Nucleus accumbens (tissue), 56 donors: ENCODE measurements around the gene ANKRD2.
"Not testable (repeated sequence)": the region's sequence is repeated elsewhere in the genome, so short reads cannot be mapped to it uniquely, and the experiment has no call there.

Experiments used
- DNase-seq, 56 donors: peaks; one replicate each; lab custom pipeline; 2025; lab: John Stamatoyannopoulos, UW

The ANKRD2 gene

DNA sequence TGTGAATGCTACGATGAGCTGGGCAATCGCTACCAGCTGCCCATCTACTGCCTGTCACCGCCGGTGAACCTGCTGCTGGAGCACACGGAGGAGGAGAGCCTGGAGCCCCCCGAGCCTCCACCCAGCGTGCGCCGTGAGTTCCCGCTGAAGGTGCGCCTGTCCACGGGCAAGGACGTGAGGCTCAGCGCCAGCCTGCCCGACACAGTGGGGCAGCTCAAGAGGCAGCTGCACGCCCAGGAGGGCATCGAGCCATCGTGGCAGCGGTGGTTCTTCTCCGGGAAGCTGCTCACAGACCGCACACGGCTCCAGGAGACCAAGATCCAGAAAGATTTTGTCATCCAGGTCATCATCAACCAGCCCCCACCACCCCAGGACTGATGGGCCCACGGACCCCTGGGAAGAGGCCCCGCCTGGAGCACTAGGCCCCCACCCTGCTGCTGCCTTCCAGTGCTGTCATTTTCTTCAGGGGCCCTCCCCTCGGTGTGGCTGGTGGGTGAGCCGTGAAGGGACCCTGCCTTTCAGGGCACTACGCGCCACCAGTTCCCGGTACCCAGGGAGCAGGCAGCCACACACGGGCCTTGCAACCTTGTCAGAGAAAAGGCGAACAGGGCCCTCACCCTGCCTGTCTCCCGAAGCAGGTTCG lies 2.3 kb upstream of the ANKRD2 start:
- no peak for DNase-seq

- DNase-seq, result peak in 2 of 56 donors; percentile 26 to 34
Observed at GRCh38 chr10:97570789-97571471, 1.6 kb upstream of the ANKRD2 start.

GRCh38 chr10:97571622-97572021 lies 957 bp upstream of the ANKRD2 start:
- DNase-seq, result peak in 18 of 56 donors; percentile 7 to 57 (median 32)

GRCh38 chr10:97573021-97573420 lies 442 bp downstream of the ANKRD2 start:
- no peak for DNase-seq

DNA sequence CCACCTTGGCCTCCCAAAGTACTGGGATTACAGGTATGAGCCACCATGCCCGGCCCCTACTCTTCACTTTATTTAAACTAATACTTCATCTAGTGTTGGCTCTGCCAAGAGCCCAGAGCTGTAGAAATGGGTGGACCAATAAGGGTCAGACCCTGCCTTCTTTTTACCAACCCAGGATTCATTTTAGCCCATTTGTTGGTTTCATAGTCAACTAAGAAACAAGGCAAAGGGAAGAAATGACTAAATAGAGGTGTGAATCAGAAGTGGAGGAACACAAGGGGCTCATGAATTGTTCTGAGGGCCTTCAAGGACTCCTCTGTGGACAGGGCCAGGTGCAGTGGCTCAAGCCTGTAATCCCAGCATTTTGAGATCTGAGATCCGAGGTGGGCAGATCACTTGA lies 1.1 kb downstream of the ANKRD2 start:
- DNase-seq, result no peak

DNA sequence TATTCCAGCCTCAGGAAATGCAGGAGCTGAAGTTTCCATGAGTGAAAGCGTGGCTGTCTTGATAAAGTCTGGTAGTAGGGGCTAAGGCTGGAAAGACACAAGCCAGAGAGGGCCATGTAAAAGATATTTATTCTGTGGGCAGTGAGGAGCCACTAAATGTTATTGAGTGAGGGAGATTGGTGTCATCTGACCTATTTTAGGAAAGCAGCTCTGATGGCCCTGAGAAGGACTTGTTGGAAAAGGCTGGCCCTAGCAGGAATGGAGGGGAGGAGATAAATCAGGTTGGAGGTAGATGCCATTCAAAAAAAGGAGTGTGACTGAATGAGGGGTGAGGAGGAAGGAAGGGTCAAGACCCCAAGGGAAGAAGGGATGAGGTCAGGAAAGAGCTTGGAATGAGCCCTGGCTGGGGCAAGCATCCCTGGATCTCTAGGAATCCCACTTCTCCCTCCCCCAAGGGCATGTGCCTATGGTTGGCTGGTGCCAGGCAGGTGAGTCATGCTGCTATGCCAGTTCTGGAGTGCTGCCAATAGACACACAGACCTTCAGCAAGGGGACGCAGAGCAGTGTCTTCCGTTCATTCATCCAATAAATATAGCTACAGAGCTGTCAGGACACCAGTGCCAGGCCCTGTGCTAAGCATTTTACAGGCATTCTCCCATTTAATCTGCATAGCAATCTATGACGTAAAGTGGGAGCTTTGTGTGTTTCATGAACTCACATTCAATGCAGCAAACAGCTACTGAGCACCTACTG lies 2.0 kb downstream of the ANKRD2 start:
- peak in 15 of 56 donors; percentile 5 to 60 (median 15) for DNase-seq

DNA sequence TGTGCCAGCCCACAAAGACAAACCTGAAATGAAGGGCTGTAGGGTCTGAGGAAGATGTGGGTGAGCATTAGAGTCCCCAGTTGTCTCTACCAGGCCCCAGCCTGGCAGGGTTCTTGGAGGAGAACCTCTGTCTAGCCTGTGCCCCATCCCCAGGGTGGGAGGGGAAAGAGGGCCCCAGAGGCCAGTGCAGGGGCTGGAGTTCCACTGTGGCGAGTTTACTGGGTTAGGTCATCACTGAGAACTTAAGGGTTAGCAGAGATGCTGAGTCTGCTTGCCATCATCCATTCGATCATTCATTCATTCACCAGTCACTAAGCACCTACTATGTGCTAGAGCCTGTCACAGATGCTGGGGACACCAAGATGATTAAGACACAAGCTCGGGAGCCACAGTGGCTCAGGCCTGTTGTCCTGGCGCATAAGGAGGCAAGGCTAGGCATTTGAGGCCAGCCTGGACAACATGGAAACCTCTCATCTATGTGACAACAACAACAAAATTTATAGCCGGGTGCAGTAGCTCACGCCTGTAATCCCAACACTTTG lies 2.6 kb downstream of the ANKRD2 start:
- DNase-seq, result no peak

- DNase-seq, result not testable (repeated sequence)
Observed at GRCh38 chr10:97576487-97576886, 3.9 kb downstream of the ANKRD2 start.

DNA sequence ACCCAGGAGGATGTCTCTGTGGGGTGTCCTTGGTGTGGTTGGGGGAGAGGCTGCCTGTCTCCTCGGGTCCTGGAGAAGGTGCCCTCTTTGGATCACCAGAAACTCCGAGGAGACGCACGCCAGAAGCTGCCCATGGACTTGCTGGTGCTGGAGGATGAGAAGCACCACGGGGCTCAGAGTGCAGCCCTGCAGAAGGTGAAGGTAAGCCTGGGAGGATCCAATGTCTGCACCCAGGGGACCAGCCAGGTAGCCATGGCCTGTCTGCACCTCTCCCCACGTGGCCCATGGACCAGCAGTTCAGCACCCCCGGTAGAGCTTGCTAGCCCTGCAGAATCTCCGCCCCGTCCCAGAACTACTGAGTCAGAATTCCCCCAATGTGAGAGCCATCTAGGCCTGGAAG lies 5.1 kb downstream of the ANKRD2 start:
- no peak for DNase-seq

GRCh38 chr10:97578171-97578844 lies 5.7 kb downstream of the ANKRD2 start:
- peak in 1 of 56 donors; percentile 36 for DNase-seq

- DNase-seq, result no peak
Observed at GRCh38 chr10:97580421-97581367, 8.1 kb downstream of the ANKRD2 start.

DNA sequence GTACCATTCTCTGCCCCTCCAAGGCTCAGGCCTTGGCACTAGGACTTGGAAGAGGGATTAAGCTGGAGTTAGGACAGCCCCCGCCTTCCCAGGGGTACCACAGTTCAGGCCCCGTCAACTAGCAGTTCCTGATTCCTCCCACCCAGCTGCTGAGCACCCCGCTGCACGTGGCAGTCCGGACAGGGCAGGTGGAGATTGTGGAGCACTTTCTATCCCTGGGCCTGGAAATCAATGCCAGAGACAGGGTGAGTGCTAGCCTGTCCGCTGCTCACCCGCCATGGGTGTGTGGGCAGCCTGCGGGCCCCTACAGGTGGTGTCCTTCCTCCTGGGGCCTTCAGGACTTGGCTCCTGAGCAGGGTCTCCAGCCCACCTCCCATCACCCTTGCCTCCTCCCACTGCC lies 9.6 kb downstream of the ANKRD2 start:
- no peak for DNase-seq

DNA sequence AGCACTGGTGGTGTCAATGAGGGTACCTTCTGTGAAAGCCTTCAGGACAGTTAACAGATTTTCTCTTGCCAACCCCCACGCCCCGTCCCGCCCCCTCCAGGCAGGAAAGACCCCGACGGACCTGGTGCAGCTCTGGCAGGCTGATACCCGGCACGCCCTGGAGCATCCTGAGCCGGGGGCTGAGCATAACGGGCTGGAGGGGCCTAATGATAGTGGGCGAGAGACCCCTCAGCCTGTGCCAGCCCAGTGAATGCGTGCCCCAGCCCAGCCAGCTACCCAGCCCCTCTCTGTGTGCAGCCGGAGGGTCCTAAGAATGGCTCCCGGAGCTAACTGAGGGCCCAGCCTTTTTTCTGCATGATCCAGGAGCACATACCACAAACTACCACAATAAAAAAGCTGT lies 10.9 kb downstream of the ANKRD2 start:
- DNase-seq, result no peak

DNA sequence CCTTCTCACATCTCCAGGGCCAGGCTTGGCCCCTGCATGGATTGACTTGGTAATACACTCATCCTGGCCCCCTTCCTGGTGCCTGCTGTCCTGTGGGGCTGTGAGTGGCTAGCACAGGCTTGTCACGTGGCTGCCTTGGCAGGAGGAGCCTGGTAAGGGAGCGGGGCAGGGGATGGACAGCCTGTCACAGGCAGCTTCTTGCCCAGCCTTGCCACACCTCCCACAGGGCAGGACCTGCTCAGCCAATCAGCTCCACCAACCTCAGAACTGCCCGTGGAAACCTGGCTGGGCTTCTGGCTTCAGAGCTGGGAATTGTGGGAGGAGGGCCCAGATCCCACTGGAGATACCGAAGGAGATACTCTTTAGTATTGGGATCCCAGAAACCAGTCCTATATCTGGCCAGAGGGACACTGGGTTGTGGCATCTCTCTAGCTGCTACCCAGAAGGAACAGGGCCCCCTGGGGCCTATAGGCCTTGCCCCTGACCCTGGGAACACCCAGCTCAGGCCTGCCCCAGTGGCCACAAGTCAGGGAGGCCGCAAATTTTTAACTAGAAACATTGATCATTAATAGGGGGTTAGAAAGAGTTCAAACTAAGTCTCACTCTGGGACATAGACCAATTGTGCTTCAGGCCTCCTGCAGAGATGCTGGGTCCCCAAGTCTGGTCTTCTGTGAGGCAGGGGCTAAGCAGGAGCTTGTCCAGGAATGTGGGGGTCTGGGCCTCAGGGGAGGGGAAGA lies 11.7 kb downstream of the ANKRD2 start, which contains the start of gene HOGA1:
TSS of gene HOGA1 (plus strand) at position 330 of the 738 bp plus-strand sequence. CDS start at position 645, 315 bp downstream.
- DNase-seq, result peak in 55 of 56 donors; percentile 30 to 99 (median 82)

GRCh38 chr10:97584798-97585438 lies 12.3 kb downstream of the ANKRD2 start:
- DNase-seq, result no peak

DNA sequence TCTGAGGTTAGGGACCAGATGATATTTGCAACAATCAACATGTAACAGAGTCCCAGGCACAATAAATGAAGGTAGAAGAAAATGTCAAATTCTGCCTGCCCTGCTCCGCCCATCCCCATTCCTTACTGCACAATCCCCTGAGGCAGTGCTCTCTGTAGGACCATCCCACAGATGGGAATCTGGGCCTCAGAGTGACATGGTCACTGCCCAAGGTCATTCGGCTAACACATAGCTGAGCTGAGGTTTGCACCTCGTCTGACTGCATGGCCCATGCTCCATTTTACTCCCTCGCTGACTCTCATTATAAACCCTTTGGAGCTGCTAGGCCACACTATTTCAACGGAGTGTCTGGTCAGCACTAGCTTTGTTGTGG lies 12.8 kb downstream of the ANKRD2 start:
- DNase-seq, result no peak

DNA sequence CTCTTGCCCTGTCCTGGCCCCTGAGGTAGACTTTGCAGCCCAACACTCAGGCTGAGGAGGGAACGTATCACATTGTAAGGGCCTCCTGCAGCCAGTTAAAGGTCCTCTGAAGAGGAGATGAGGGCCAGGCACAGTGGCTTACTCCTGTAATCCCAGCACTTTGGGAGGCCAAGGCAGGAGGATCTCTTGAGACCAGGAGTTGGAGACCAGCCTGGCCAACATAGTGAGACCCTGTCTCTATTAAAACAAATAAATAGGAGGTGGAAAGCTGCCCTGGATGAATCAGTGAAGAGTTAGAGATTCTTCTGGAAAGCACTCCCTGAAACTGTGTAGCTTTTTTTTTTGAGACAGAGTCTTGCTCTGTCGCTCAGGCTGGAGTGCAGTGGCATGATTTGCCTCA lies 14.6 kb downstream of the ANKRD2 start:
- DNase-seq, result no peak

DNA sequence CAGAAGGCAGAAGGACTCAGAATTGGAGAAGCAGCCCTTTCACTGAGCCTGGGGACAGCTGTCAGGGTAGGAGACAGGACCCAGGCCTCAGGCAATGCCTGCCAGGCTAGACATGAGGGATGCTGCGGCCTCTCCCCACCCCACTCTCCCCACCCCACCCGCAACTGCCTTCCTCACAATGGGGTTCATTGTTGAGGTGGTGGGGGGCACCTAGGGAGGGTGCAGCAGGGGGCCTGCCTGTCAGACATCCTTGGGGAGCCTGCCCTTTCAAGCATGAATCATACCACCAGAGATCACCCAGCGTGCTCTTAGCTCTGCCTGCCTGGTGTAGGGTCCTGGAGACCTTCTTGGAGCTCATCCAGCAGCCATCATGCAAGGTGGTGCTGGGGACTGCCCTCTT lies 16.9 kb downstream of the ANKRD2 start, which contains the start of gene C10orf62:
TSS of gene C10orf62 (plus strand) at position 243 of the 400 bp plus-strand sequence. CDS start 177 bp downstream, outside the sequence.
- peak in 9 of 56 donors; percentile 11 to 72 (median 21) for DNase-seq
